GM21529 (cell line): ENCODE results near the gene GFOD1.
"Not testable (repeated sequence)": the region's sequence is repeated elsewhere in the genome, so short reads cannot be mapped to it uniquely, and the experiment has no call there.

Experiments
- ATAC-seq: cut with Tn5 transposase; IDR thresholded peaks from one replicate; pipeline ENCODE4 v1.9.1; 2021; ENCODE audit not compliant: unreplicated experiment

Gene GFOD1

GRCh38 chr6:13331516-13332348, 155.7 kb downstream of the GFOD1 start:
- ATAC-seq, result no peak

GRCh38 chr6:13328875-13329183, 158.6 kb downstream of the GFOD1 start:
- ATAC-seq, result no peak

GRCh38 chr6:13328076-13328874, 159.1 kb downstream of the GFOD1 start, which contains the start of gene TBC1D7:
Gene TBC1D7, minus strand, starts transcription at chr6:13328537. Its CDS starts 1,639 bp downstream, at chr6:13326898.
- peak; percentile 88 for ATAC-seq

- no peak for ATAC-seq
Observed at GRCh38 chr6:13327691-13328075, 159.7 kb downstream of the GFOD1 start.

- ATAC-seq, result not testable (repeated sequence)
Observed at GRCh38 chr6:13326031-13326586, 161.3 kb downstream of the GFOD1 start.

GRCh38 chr6:13319891-13320564, 167.4 kb downstream of the GFOD1 start:
- ATAC-seq, result no peak

- no peak for ATAC-seq
Observed at GRCh38 chr6:13318821-13319220, 168.6 kb downstream of the GFOD1 start.

- ATAC-seq, result no peak
Observed at GRCh38 chr6:13315896-13316295, 171.5 kb downstream of the GFOD1 start.

- no peak for ATAC-seq
Observed at GRCh38 chr6:13314806-13315205, 172.6 kb downstream of the GFOD1 start.

GRCh38 chr6:13311155-13311554, 176.2 kb downstream of the GFOD1 start:
- ATAC-seq, result no peak

- no peak for ATAC-seq
Observed at GRCh38 chr6:13308332-13308731, 179.1 kb downstream of the GFOD1 start.
